GM21526 (cell line): ENCODE results near the gene PRICKLE2.

Experiments used
- ATAC-seq: cut with Tn5 transposase; IDR thresholded peaks from one replicate; pipeline ENCODE4 v1.9.1; 2021; ENCODE audit warnings: moderate library complexity; ENCODE audit not compliant: unreplicated experiment, low FRiP score

The PRICKLE2 gene

DNA sequence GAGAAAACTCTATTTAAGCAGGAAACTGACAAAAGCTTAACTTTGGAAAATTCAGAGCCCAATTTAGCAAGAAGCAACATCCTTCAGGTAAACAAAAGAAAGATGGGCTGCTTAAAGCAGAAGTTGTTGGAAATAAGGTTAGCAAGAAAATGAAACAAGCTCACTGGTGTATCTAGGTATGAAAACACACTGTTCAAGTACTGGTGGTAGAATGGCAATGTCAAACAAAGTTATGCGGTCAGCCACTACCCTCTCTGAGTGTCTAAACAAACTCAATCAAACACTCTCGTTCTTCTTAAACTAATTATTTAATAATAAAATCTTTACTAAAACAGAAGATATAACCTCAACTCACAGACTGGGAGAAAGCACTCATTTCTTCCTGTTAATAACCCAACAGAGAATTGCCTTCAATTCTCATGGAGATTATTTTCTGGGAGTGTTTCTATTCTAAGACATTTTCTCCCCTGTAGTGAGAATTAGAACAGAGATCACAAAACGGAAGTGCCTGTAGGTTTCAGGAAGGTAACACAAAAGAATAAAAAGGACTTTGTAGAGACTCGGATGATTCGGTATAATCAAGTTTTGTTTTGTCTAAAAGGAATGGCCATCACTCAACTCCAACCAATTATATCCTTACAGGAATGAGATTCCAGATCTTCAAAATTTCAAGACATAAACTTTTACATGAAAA is 28.9 kb downstream of the PRICKLE2 start:
- ATAC-seq: no peak

DNA sequence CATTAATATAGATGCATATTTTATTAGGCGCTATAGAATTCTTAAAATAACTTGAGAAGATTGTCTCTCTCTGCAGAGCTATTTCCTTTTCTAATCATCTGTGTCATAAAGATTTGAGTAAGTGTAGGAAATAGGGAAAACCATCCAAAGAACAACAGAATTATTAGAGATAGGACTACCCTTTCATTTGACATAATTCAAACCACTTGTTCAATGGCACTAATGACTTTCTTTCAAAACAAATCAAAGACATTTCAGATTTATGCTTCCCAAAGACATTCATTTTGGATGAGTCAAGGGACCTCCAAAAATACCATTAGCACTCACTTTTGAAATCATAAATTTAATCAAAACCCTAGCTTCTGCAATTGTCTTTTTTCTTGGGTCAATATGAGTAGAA is 29.5 kb downstream of the PRICKLE2 start:
- ATAC-seq: no peak

- ATAC-seq: no peak
Measured at GRCh38 chr3:64191822-64192221, 33.4 kb downstream of the PRICKLE2 start.

- no peak for ATAC-seq
Measured at GRCh38 chr3:64190517-64191515, 34.5 kb downstream of the PRICKLE2 start.

GRCh38 chr3:64188810-64189560 is 36.3 kb downstream of the PRICKLE2 start:
- ATAC-seq: no peak

DNA sequence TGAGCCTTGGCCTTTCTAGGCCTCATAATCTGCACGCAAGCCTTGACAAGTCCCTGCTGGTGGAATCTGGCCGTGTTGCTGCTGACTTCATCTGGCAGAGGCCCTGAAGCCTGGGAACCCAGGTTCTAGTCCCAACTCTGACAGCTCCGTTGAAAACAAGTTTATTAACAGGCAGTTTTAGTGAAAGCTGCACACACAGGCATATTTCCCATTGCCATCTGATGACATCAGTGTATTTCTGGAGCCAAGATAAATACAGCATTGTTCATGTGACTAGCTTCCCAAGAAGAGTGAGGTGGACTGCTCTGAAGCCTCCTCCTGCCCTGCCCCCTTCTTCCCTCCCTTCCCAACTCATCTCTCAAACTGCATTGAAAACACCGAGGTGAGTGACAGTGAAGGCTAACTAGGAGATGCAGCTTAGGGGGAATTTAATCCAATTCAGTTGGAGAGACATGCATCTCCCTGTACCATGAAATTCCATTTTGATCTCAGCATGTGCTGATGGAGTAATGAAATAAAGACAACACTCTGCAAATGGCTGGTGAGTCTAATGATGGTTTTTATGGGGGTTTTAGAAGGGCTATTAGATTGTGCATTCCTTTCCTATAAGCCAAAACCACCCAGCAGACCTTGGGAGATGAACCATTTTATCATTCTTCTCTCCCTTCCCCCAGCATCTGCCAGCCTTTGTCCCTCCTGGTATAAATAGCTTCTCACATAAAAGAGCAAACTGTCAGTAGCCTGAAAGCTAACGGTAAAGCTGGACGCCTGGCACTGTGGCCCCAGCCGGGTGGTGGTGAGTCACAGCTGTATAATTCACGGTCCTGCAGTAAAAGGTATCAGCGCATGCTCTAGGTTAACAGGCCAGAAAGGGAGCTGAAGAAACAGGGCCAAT is 38.0 kb downstream of the PRICKLE2 start:
- no peak for ATAC-seq

GRCh38 chr3:64186667-64187064 is 38.6 kb downstream of the PRICKLE2 start:
- ATAC-seq: no peak

- no peak for ATAC-seq
Measured at GRCh38 chr3:64185436-64185835, 39.8 kb downstream of the PRICKLE2 start.

DNA sequence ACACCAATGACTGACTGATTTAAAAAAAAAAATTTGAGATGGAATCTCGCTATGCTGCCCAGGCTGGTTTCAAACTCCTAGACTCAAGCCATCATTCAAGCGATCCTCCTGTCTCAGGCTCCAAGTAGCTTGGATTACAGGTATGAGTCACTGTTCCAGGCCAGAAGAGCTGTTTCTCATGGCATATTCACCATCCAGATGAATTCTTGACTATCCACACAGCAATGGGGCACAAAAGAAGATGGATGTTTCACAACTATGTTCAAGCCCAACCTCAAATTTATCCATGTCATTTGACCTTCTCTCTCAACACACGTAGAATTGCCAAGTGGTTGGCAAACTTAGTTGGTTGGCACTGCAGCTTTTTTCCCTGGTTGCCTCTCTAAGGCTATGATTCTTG is 40.6 kb downstream of the PRICKLE2 start:
- ATAC-seq: no peak

DNA sequence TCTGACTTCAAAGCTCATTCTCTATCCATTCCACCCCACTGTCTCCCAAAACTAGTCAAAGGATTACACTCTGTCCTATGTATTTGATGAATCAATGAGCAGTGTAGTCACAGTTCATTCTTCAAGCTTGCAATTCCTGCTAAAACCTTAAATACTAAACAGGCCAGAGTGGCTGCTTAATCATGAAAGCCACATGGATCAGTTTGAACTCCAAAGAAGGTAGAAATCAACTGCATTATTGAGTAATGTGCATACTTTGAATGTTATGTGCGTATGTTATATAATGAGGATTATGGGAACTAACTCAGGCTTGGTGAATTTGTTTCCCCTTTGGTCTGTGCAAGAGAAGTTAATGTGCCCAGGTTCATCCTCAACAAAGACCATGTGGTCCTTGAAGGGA is 45.4 kb downstream of the PRICKLE2 start:
- ATAC-seq: no peak

DNA sequence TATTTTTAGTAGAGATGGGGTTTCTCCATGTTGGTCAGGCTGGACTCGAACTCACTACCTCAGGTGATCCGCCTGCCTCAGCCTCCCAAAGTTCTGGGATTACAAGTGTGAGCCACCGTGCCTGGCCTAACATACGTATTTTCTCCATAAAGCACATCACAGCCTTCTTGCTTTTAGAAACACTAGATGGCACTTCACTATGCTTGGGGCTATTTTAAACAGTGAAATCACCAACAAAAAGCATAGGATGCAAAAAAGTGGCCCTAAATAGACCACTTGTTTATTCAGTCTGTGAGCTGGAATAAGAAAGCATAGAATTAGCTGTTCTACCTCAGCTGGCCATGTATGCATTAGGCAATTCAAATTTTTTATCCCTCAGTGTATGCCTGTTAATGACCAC is 46.0 kb downstream of the PRICKLE2 start:
- no peak for ATAC-seq

DNA sequence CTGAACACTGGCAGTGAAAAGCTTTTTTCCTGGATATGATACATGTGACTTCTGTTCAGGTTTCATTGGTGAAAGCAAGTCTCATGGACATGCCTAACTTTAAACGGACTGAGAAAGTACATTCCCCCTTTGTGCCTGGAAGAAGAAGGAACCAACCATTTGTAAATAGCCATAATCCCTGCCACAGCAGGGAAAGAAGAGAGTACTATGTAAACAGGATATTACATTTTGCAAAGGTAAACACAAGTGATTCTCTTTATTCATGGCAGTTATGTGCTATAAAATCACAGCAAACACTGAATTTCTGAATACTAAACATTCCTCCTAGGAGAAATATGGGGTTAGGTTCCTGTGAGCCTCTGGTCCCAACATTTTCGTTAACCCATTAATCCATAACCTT is 46.8 kb downstream of the PRICKLE2 start:
- no peak for ATAC-seq

GRCh38 chr3:64176461-64176996 is 48.7 kb downstream of the PRICKLE2 start:
- ATAC-seq: no peak

DNA sequence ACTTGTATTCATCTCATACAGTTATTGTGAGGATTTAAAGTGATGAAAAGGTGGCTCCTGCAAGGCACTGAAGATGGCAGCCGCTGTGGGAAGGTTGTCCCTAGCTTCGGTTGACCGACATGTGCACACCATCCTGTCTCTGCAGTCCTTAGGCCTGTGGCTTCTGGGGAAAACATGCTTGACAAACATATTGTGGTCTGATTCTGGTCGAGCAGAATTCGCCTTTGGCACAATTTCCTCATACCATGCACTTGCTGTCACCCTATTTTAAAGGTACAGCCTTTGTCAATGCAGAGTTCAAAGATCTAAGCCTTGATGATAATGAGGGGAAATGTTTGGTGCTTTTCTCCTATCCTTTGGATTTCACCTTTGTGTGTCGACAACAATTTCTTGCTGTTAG is 50.9 kb downstream of the PRICKLE2 start:
- no peak for ATAC-seq

DNA sequence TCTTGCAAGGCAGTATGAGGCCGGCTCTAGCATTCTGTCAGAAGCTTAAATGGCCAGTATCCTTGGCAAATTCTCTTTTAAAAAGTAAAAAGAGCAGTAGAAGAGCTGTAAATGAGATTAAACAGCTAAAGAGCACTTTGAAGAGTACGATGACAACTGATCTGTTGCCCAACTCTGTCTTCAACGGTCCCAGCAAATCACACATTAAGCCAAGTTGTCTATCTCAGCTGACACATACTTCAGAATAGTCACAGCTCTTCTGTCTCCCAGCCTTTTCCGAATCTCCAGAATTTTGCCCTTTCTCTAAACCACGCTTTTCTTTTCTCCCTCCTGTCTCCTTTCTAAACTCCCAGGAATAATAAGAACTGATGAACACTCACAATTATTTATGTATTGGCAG is 51.7 kb downstream of the PRICKLE2 start:
- ATAC-seq: no peak

DNA sequence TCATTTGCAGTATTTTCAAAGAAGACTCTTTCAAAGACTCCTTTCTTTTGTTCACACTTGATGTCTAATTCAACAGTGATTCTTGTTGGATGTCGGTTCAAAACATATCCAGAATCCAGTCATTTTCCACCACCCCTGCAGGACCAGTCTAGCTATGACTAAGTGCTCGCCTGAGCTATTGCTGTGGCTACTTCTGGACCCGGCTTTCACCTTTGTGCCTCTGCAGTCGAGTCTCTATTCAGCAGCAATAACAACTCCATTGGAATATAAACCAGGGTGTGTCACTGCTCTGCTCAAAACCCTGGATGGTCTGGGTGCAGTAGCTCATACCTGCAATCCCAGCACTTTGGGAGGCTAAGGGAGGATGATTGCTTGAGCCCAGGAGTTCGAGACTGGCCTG is 55.0 kb downstream of the PRICKLE2 start:
- no peak for ATAC-seq

- no peak for ATAC-seq
Measured at GRCh38 chr3:64167868-64168267, 57.4 kb downstream of the PRICKLE2 start.

DNA sequence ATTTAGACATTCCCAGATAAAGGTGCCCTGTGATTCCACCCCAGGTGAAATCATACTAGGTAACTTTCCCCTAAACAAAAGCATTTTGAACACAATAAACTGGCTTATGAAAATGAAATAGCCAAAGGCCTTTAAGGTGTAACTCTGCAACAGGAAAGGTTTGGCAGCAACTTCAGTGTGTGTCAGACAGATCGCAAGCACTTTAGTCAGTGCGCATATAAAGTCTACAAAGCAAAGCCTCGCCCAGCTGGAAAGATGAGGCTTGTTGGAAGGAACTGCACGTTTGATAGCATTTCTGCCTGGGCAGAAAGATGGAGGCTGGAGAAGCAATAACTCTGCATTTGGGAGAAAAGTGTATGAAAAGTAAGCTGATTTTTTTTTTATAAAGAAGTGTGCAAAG is 57.9 kb downstream of the PRICKLE2 start:
- ATAC-seq: no peak

GRCh38 chr3:64166584-64167162 is 58.6 kb downstream of the PRICKLE2 start:
- ATAC-seq: no peak
